ENCODE data around the gene STARD9. TPM values are rescaled to one million over a fixed set of nuclear protein-coding genes. Genes with fewer than 3 reads are reported as not detected.

The STARD9 gene
- total and polyA plus RNA-seq, 2 experiments from 2014 or later: 2.0 to 5.5 TPM

GRCh38 chr15:42737529-42738328 lies 162.3 kb downstream of the STARD9 start:
- peak overlapping the region; percentile 88 for H3K4me3 ChIP-seq
- DNase-seq (ENCODE audit: low read depth in 1 of 2, low spot score in 1 of 2): no peak
- no peaks in the 10 kb centered on the region for H3K4me1 ChIP-seq (ENCODE audit: low read depth)
- no peaks in the 10 kb centered on the region for H3K27me3 ChIP-seq
- no peaks in the 10 kb centered on the region for H3K9me3 ChIP-seq (ENCODE audit: low read depth)
- H3K27ac ChIP-seq: peak overlapping the region; percentile 87
- H3K36me3 ChIP-seq: peaks cover 19% of the 10 kb centered on the region
- TF ChIP-seq, protein P1, sequence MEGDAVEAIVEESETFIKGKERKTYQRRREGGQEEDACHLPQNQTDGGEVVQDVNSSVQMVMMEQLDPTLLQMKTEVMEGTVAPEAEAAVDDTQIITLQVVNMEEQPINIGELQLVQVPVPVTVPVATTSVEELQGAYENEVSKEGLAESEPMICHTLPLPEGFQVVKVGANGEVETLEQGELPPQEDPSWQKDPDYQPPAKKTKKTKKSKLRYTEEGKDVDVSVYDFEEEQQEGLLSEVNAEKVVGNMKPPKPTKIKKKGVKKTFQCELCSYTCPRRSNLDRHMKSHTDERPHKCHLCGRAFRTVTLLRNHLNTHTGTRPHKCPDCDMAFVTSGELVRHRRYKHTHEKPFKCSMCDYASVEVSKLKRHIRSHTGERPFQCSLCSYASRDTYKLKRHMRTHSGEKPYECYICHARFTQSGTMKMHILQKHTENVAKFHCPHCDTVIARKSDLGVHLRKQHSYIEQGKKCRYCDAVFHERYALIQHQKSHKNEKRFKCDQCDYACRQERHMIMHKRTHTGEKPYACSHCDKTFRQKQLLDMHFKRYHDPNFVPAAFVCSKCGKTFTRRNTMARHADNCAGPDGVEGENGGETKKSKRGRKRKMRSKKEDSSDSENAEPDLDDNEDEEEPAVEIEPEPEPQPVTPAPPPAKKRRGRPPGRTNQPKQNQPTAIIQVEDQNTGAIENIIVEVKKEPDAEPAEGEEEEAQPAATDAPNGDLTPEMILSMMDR (IDR thresholded peaks at IDR 0.05; ENCODE audit: low read depth, low read length): peak; percentile 20

- H3K27me3 ChIP-seq: no peaks in the 10 kb centered on the region
Measured at GRCh38 chr15:42741710-42742109, 166.3 kb downstream of the STARD9 start.

GRCh38 chr15:42742149-42742548 lies 166.7 kb downstream of the STARD9 start:
- H3K4me1 ChIP-seq (ENCODE audit: low read depth): peaks cover 3% of the 10 kb centered on the region
- H3K9me3 ChIP-seq (ENCODE audit: low read depth): no peaks in the 10 kb centered on the region
- DNase-seq (ENCODE audit: low read depth in 1 of 2, low spot score in 1 of 2): no peak
- H3K36me3 ChIP-seq: peaks cover 8% of the 10 kb centered on the region
- no peak overlapping the region for H3K4me3 ChIP-seq
- TF ChIP-seq, protein P1 (IDR thresholded peaks at IDR 0.05; ENCODE audit: low read depth, low read length): no peak
- H3K27ac ChIP-seq: peak overlapping the region; percentile 65
- no peaks in the 10 kb centered on the region for H3K27me3 ChIP-seq

More at GRCh38 chr15:42741710-42742109, 166.3 kb downstream of the STARD9 start:
- peaks cover 8% of the 10 kb centered on the region for H3K36me3 ChIP-seq
- no peak overlapping the region for H3K4me3 ChIP-seq
- H3K9me3 ChIP-seq (ENCODE audit: low read depth): no peaks in the 10 kb centered on the region
- peak overlapping the region; percentile 65 for H3K27ac ChIP-seq
- TF ChIP-seq, protein P1 (IDR thresholded peaks at IDR 0.05; ENCODE audit: low read depth, low read length): no peak
- no peak for DNase-seq (ENCODE audit: low read depth in 1 of 2, low spot score in 1 of 2)
- H3K4me1 ChIP-seq (ENCODE audit: low read depth): peaks cover 3% of the 10 kb centered on the region

- H3K4me3 ChIP-seq: no peak overlapping the region
- no peaks in the 10 kb centered on the region for H3K9me3 ChIP-seq (ENCODE audit: low read depth)
- no peak for DNase-seq (ENCODE audit: low read depth in 1 of 2, low spot score in 1 of 2)
- peaks cover 8% of the 10 kb centered on the region for H3K36me3 ChIP-seq
- TF ChIP-seq, protein P1 (IDR thresholded peaks at IDR 0.05; ENCODE audit: low read depth, low read length): no peak
- H3K4me1 ChIP-seq (ENCODE audit: low read depth): peaks cover 3% of the 10 kb centered on the region
- no peak overlapping the region for H3K27ac ChIP-seq
- no peaks in the 10 kb centered on the region for H3K27me3 ChIP-seq
Measured at GRCh38 chr15:42744195-42744594, 168.8 kb downstream of the STARD9 start.

GRCh38 chr15:42749266-42749665 lies 173.9 kb downstream of the STARD9 start:
- no peak overlapping the region for H3K4me3 ChIP-seq
- no peak for DNase-seq (ENCODE audit: low read depth in 1 of 2, low spot score in 1 of 2)
- no peaks in the 10 kb centered on the region for H3K27me3 ChIP-seq
- TF ChIP-seq, protein P1 (IDR thresholded peaks at IDR 0.05; ENCODE audit: low read depth, low read length): no peak
- H3K36me3 ChIP-seq: peaks cover 10% of the 10 kb centered on the region
- H3K9me3 ChIP-seq (ENCODE audit: low read depth): no peaks in the 10 kb centered on the region
- peaks cover 3% of the 10 kb centered on the region for H3K4me1 ChIP-seq (ENCODE audit: low read depth)
- no peak overlapping the region for H3K27ac ChIP-seq
